ENCODE results near the gene GPC6. TPM values are rescaled to one million over a fixed set of nuclear protein-coding genes. Genes with fewer than 3 reads are reported as not detected.

Gene GPC6
- total and polyA plus RNA-seq, 2 donors (not counting 1 experiment from before 2014, with no cell fraction given), result not detected

DNA sequence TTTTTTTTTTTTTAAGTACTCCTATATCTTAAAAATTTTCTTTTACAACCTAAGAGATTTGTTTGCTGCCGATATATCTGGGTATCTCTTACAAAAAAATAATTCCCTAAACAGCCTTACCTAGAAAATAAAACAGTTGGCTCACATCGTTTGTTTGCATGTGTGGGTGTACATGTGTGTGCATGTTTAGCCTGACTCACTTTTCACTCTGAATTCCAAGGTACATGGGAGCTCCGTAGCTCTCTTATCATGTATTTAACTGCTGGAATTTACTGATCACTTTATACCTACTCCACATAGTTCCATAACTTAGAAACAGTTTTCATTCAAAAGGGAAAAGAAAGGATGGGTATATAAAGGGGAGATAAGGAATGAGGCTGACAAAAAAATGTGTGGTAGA, 616.5 kb downstream of the GPC6 start:
- Histone ChIP-seq H3K27me3 (replicated peaks in 1 of 4; ENCODE audit: control extremely low read depth in 1 of 4, control insufficient read depth in 3 of 4, insufficient read depth in 4 of 4, low read length in 3 of 4) (no peaks in the 10 kb centered on the region), H3K4me2 (replicated peaks; ENCODE audit: low read depth, low read length, poor library complexity, severe bottlenecking) (no peak overlapping the region), H2AFZ (ENCODE audit: insufficient read depth, low read depth, low read length, poor library complexity, severe bottlenecking) (no peak overlapping the region), H3K27ac (ENCODE audit: low read length in 2 of 2) (no peak overlapping the region), H3K36me3 (replicated peaks in 1 of 2; ENCODE audit: control extremely low read depth in 1 of 2, control insufficient read depth in 1 of 2, extremely low read depth in 1 of 2, insufficient read depth in 2 of 2, low read length in 1 of 2) (no peaks in the 10 kb centered on the region), H3K79me2 (ENCODE audit: control insufficient read depth, insufficient read depth, low read length) (no peaks in the 10 kb centered on the region), H3K4me1 (ENCODE audit: control insufficient read depth in 2 of 2, insufficient read depth in 2 of 2, low read length in 2 of 2) (no peaks in the 10 kb centered on the region), H4K20me1 (ENCODE audit: control insufficient read depth, insufficient read depth, low read length, poor library complexity, severe bottlenecking) (no peaks in the 10 kb centered on the region), H3K4me3 (ENCODE audit: control extremely low read depth in 1 of 5, extremely low read depth in 1 of 5, insufficient read depth in 1 of 5, low read depth in 2 of 5, low read length in 4 of 5) (no peak overlapping the region), H3K9ac (ENCODE audit: low read length) (no peak overlapping the region), H3K9me3 (ENCODE audit: control extremely low read depth in 1 of 3, control insufficient read depth in 2 of 3, insufficient read depth in 1 of 3, low read length in 2 of 3) (no peaks in the 10 kb centered on the region)
- intact Hi-C loops (cut with micrococcal nuclease), result no loop called here
- TF ChIP-seq EZH2 (IDR thresholded peaks at IDR 0.05; ENCODE audit: borderline replicate concordance, insufficient read depth, low read depth, low read length, poor library complexity, severe bottlenecking), result no peak
- TF ChIP-seq, protein P1, sequence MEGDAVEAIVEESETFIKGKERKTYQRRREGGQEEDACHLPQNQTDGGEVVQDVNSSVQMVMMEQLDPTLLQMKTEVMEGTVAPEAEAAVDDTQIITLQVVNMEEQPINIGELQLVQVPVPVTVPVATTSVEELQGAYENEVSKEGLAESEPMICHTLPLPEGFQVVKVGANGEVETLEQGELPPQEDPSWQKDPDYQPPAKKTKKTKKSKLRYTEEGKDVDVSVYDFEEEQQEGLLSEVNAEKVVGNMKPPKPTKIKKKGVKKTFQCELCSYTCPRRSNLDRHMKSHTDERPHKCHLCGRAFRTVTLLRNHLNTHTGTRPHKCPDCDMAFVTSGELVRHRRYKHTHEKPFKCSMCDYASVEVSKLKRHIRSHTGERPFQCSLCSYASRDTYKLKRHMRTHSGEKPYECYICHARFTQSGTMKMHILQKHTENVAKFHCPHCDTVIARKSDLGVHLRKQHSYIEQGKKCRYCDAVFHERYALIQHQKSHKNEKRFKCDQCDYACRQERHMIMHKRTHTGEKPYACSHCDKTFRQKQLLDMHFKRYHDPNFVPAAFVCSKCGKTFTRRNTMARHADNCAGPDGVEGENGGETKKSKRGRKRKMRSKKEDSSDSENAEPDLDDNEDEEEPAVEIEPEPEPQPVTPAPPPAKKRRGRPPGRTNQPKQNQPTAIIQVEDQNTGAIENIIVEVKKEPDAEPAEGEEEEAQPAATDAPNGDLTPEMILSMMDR (IDR thresholded peaks at IDR 0.05), result no peak
- H3K4me1 Mint-ChIP-seq, result no peaks in the 10 kb centered on the region
- ChIA-PET CTCF (no interaction called here), POLR2A (no interaction called here)
- H3K9me3 Mint-ChIP-seq (ENCODE audit: insufficient read depth), result peaks cover 4% of the 10 kb centered on the region
- DNase-seq (no peak), ATAC-seq (ENCODE audit: low read depth) (no peak)
- H3K27ac Mint-ChIP-seq, result no peak overlapping the region
- WGBS (ENCODE audit: insufficient coverage), result no CpG with 5 or more reads among the region's 3 CpGs
- no peaks in the 10 kb centered on the region for H3K27me3 Mint-ChIP-seq
- H3K4me3 Mint-ChIP-seq, result no peak overlapping the region

DNA sequence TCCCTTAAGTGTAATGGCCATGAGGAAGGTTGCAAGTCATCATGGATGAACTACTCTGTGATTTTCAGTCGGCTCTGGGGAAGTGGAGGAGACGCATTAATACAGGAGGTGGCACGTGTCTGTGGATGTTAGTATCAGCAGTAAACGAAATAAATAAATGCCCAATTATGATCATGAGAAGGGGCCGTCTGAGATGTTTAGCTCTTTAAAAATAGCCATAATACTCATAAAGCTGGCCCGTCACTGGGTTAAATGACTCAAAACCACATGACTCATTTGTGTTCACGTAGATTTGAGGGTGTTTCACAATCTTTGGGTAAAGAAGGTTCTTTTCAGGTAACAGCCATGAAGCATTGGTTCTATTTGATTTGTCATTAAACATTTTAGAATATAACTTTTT, 620.6 kb downstream of the GPC6 start:
- no peaks in the 10 kb centered on the region for H3K4me1 Mint-ChIP-seq
- no peak overlapping the region for H3K4me3 Mint-ChIP-seq
- H3K9me3 Mint-ChIP-seq (ENCODE audit: insufficient read depth), result peaks cover 4% of the 10 kb centered on the region
- H3K27ac Mint-ChIP-seq, result no peak overlapping the region
- H3K4me3 ChIP-seq (ENCODE audit: control extremely low read depth in 1 of 5, extremely low read depth in 1 of 5, insufficient read depth in 1 of 5, low read depth in 2 of 5, low read length in 4 of 5), result no peak overlapping the region
- H3K27me3 Mint-ChIP-seq, result no peaks in the 10 kb centered on the region
- H3K27me3 ChIP-seq (replicated peaks in 1 of 4; ENCODE audit: control extremely low read depth in 1 of 4, control insufficient read depth in 3 of 4, insufficient read depth in 4 of 4, low read length in 3 of 4), result no peaks in the 10 kb centered on the region
- H3K9ac ChIP-seq (ENCODE audit: low read length), result no peak overlapping the region
- no peaks in the 10 kb centered on the region for H3K4me1 ChIP-seq (ENCODE audit: control insufficient read depth in 2 of 2, insufficient read depth in 2 of 2, low read length in 2 of 2)
- DNase-seq (no peak), ATAC-seq (ENCODE audit: low read depth) (no peak)
- intact Hi-C loops (cut with micrococcal nuclease), result no loop called here
- no peaks in the 10 kb centered on the region for H4K20me1 ChIP-seq (ENCODE audit: control insufficient read depth, insufficient read depth, low read length, poor library complexity, severe bottlenecking)
- no peaks in the 10 kb centered on the region for H3K79me2 ChIP-seq (ENCODE audit: control insufficient read depth, insufficient read depth, low read length)
- TF ChIP-seq, protein P1 (IDR thresholded peaks at IDR 0.05), result no peak
- no peak for TF ChIP-seq EZH2 (IDR thresholded peaks at IDR 0.05; ENCODE audit: borderline replicate concordance, insufficient read depth, low read depth, low read length, poor library complexity, severe bottlenecking)
- no peak overlapping the region for H2AFZ ChIP-seq (ENCODE audit: insufficient read depth, low read depth, low read length, poor library complexity, severe bottlenecking)
- ChIA-PET POLR2A (no interaction called here), CTCF (no interaction called here)
- no peaks in the 10 kb centered on the region for H3K36me3 ChIP-seq (replicated peaks in 1 of 2; ENCODE audit: control extremely low read depth in 1 of 2, control insufficient read depth in 1 of 2, extremely low read depth in 1 of 2, insufficient read depth in 2 of 2, low read length in 1 of 2)
- no peaks in the 10 kb centered on the region for H3K9me3 ChIP-seq (ENCODE audit: control extremely low read depth in 1 of 3, control insufficient read depth in 2 of 3, insufficient read depth in 1 of 3, low read length in 2 of 3)
- H3K27ac ChIP-seq (ENCODE audit: low read length in 2 of 2), result no peak overlapping the region
- WGBS (ENCODE audit: insufficient coverage), result 97% methylated on average over 6 of the region's 7 CpGs
- H3K4me2 ChIP-seq (replicated peaks; ENCODE audit: low read depth, low read length, poor library complexity, severe bottlenecking), result no peak overlapping the region

Data from B cell (primary cell).